ENCODE measurements around the gene PAK4. TPM values are rescaled to one million over a fixed set of nuclear protein-coding genes. Genes with fewer than 3 reads are reported as not detected.
"Not testable (repeated sequence)": the region's sequence is repeated elsewhere in the genome, so short reads cannot be mapped to it uniquely, and the experiment has no call there.

Gene PAK4
- total RNA-seq, 1 donor from 2014 or later = 48.8 TPM

GRCh38 chr19:39085392-39085791, 40.2 kb upstream of the PAK4 start:
- Mint-ChIP-seq H3K9me3 (ENCODE audit: unreplicated experiment) (no peaks in the 10 kb centered on the region), H3K27me3 (ENCODE audit: unreplicated experiment) (peaks cover 4% of the 10 kb centered on the region), H3K27ac (ENCODE audit: unreplicated experiment) (no peak overlapping the region), H3K4me1 (ENCODE audit: unreplicated experiment) (peaks cover 17% of the 10 kb centered on the region), H3K36me3 (ENCODE audit: low read depth, unreplicated experiment) (no peaks in the 10 kb centered on the region), H3K4me3 (ENCODE audit: unreplicated experiment) (no peak overlapping the region)
- TF ChIP-seq CTCF (IDR thresholded peaks at IDR 0.05; ENCODE audit: unreplicated experiment) = no peak
- DNase-seq (ENCODE audit: low spot score) = no peak

- no peak for TF ChIP-seq CTCF (IDR thresholded peaks at IDR 0.05; ENCODE audit: unreplicated experiment)
- peaks cover 13% of the 10 kb centered on the region for H3K4me1 Mint-ChIP-seq (ENCODE audit: unreplicated experiment)
- H3K9me3 Mint-ChIP-seq (ENCODE audit: unreplicated experiment) = no peaks in the 10 kb centered on the region
- no peaks in the 10 kb centered on the region for H3K36me3 Mint-ChIP-seq (ENCODE audit: low read depth, unreplicated experiment)
- no peak overlapping the region for H3K27ac Mint-ChIP-seq (ENCODE audit: unreplicated experiment)
- peaks cover 4% of the 10 kb centered on the region for H3K27me3 Mint-ChIP-seq (ENCODE audit: unreplicated experiment)
- no peak for DNase-seq (ENCODE audit: low spot score)
- no peak overlapping the region for H3K4me3 Mint-ChIP-seq (ENCODE audit: unreplicated experiment)
Measured at GRCh38 chr19:39086386-39086785, 39.2 kb upstream of the PAK4 start.

GRCh38 chr19:39087907-39088686, 37.5 kb upstream of the PAK4 start:
- H3K27me3 Mint-ChIP-seq (ENCODE audit: unreplicated experiment) = peaks cover 4% of the 10 kb centered on the region
- no peak for TF ChIP-seq CTCF (IDR thresholded peaks at IDR 0.05; ENCODE audit: unreplicated experiment)
- H3K4me1 Mint-ChIP-seq (ENCODE audit: unreplicated experiment) = peaks cover 6% of the 10 kb centered on the region
- no peak overlapping the region for H3K4me3 Mint-ChIP-seq (ENCODE audit: unreplicated experiment)
- H3K9me3 Mint-ChIP-seq (ENCODE audit: unreplicated experiment) = no peaks in the 10 kb centered on the region
- H3K27ac Mint-ChIP-seq (ENCODE audit: unreplicated experiment) = no peak overlapping the region
- DNase-seq (ENCODE audit: low spot score) = no peak
- no peaks in the 10 kb centered on the region for H3K36me3 Mint-ChIP-seq (ENCODE audit: low read depth, unreplicated experiment)

GRCh38 chr19:39090016-39090415, 35.6 kb upstream of the PAK4 start:
- H3K9me3 Mint-ChIP-seq (ENCODE audit: unreplicated experiment); DNase-seq (ENCODE audit: low spot score); H3K4me3 Mint-ChIP-seq (ENCODE audit: unreplicated experiment); H3K27ac Mint-ChIP-seq (ENCODE audit: unreplicated experiment); H3K36me3 Mint-ChIP-seq (ENCODE audit: low read depth, unreplicated experiment); H3K27me3 Mint-ChIP-seq (ENCODE audit: unreplicated experiment); H3K4me1 Mint-ChIP-seq (ENCODE audit: unreplicated experiment): not testable (repeated sequence)

DNA sequence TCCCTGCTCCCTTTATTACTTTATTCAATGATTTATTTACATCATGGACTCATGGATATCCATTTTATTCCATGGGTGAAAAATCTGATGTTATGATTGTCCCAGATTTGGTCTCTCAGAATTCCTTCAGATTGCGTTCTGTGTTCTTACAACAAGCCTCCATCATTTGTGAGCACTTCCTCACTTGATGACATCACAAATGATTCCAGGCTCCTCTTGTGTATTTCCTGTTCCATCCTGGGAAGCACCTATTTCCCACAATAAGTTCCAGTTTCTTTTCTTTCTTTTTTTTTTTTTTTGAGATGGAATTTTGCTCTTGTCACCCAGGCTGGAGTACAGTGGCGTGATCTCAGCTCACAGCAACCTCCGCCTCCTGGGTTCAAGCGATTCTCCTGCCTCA, 34.7 kb upstream of the PAK4 start:
- DNase-seq (ENCODE audit: low spot score) = no peak
- H3K36me3 Mint-ChIP-seq (ENCODE audit: low read depth, unreplicated experiment) = no peaks in the 10 kb centered on the region
- H3K9me3 Mint-ChIP-seq (ENCODE audit: unreplicated experiment) = no peaks in the 10 kb centered on the region
- no peak overlapping the region for H3K4me3 Mint-ChIP-seq (ENCODE audit: unreplicated experiment)
- TF ChIP-seq CTCF (IDR thresholded peaks at IDR 0.05; ENCODE audit: unreplicated experiment) = no peak
- no peak overlapping the region for H3K27ac Mint-ChIP-seq (ENCODE audit: unreplicated experiment)
- H3K4me1 Mint-ChIP-seq (ENCODE audit: unreplicated experiment) = no peaks in the 10 kb centered on the region
- peaks cover 2% of the 10 kb centered on the region for H3K27me3 Mint-ChIP-seq (ENCODE audit: unreplicated experiment)

- not testable (repeated sequence) for H3K27ac Mint-ChIP-seq (ENCODE audit: unreplicated experiment); H3K4me3 Mint-ChIP-seq (ENCODE audit: unreplicated experiment); DNase-seq (ENCODE audit: low spot score); H3K4me1 Mint-ChIP-seq (ENCODE audit: unreplicated experiment); H3K36me3 Mint-ChIP-seq (ENCODE audit: low read depth, unreplicated experiment); H3K9me3 Mint-ChIP-seq (ENCODE audit: unreplicated experiment); H3K27me3 Mint-ChIP-seq (ENCODE audit: unreplicated experiment)
Measured at GRCh38 chr19:39095799-39096540, 29.6 kb upstream of the PAK4 start.

All from endothelial cell (in vitro differentiated cells).